Measurements from ENCODE around the gene ZNF28.
"Not testable (repeated sequence)": the region's sequence is repeated elsewhere in the genome, so short reads cannot be mapped to it uniquely, and the experiment has no call there.

ZNF28 gene

GRCh38 chr19:52821204-52821960, at the start of gene ZNF28:
Gene ZNF28, minus strand, starts transcription at chr19:52821633. Its CDS starts 3,675 bp downstream, at chr19:52817958.
- peak; percentile 30 to 47 for DNase-seq

- not testable (repeated sequence) for DNase-seq
Measured at GRCh38 chr19:52868031-52868430, 46.6 kb upstream of the ZNF28 start.

DNA sequence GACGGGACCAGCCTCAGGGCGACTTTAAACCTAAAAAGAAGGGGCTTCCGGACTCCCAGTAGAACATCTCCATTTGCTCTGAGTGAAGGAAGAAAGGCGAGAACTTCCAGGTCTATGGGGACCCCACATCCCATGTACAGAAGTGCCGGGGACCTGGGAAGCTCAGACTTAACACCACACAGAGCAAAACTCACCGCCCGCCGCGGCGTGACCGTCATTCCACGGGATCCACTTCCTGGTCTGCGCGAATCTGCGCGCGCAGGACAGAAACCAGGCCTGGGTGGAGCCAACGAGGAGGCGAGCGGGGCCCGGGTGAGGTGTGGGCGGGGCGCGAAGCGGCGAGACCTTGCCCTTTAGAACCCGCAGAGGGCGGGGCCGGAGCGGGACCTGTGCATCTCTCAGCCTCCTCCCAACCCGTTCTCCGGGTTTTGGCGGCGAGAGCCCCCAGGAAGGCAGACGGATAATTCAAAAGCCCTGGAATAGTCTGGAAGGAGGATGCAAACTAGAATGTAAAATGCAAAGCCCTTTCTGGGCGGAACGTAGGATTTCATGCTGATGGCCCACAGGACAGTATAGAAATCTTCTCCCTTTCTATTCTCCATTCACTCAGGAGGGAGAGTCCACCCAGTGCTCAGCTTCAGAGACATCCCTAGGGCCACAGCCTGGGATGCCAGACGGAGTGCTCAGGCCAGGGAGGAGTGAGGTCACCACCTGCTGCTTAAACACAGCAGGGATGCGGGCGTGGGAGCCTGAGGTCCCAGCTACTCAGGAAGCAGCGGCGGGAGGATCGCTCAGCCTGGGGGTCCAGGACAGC, 36.2 kb upstream of the ZNF28 start, which contains the start of gene ZNF468:
Gene ZNF468, minus strand, starts transcription at position 242 of the 814 bp plus-strand sequence. CDS start 3,347 bp downstream, outside the sequence.
- DNase-seq, result peak; percentile 17 to 57

GRCh38 chr19:52856540-52857377, 35.3 kb upstream of the ZNF28 start:
- not testable (repeated sequence) for DNase-seq

DNA sequence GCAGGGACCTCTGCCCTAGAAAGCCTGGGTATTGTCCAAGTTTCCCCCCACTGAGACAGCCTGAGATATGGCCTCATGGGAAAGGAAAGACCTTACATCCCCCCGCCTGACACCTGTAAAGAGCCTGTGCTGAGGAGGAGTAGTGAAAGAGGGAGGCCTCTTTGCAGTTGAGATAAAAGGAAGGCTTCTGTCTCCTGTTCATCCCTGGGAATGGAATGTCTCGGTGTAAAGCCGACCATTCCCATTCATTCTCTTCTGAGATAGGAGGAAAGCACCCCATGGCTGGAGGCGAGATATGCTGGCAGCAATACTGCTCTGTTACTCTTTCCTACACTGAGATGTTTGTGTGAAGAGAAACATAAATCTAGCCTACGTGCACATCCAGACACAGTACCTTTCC, 25.9 kb upstream of the ZNF28 start:
- not testable (repeated sequence) for DNase-seq

- DNase-seq, result not testable (repeated sequence)
Measured at GRCh38 chr19:52840825-52841465, 19.5 kb upstream of the ZNF28 start.

GRCh38 chr19:52834289-52834688, 12.9 kb upstream of the ZNF28 start:
- DNase-seq, result not testable (repeated sequence)

DNA sequence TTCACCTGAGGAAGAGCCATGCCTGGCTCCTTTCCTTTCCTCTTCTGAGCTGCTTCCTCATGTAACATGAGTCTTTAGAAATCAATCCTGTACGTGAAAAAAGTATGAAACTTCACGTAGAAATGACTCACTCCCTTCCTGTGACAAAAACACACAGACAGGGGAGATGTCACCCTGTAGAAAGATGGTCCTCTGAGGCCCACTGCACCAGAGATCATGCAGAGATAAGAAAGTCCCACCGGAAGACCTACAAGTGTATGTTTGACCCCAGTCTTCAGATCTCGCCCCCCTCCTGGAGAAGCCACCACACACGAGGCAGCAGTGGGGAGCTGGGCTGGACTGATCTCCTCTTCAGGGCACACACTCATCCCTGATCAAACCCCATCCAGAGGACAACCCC, 12.1 kb upstream of the ZNF28 start:
- not testable (repeated sequence) for DNase-seq

DNA sequence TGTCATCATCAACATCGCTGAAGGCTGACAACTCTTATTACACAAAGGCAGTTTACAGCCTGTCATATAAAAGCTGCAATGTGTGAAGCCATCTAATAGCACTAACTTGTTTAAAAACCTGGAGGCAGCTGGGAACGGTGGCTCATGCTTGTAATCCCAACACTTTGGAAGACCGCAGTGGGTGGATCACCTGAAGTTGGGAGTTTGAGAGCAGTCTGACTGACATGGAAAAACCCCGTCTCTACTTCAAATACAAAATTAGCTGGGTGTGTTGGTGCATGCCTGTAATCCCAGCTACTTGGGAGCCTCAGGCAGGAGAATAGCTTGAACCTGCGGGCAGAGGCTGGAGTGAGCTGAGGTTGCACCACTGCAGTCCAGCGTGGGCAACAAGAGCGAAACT, 8.4 kb upstream of the ZNF28 start:
- not testable (repeated sequence) for DNase-seq

GRCh38 chr19:52825765-52826164, 4.3 kb upstream of the ZNF28 start:
- DNase-seq, result no peak

GRCh38 chr19:52823676-52824075, 2.2 kb upstream of the ZNF28 start:
- DNase-seq, result no peak

DNA sequence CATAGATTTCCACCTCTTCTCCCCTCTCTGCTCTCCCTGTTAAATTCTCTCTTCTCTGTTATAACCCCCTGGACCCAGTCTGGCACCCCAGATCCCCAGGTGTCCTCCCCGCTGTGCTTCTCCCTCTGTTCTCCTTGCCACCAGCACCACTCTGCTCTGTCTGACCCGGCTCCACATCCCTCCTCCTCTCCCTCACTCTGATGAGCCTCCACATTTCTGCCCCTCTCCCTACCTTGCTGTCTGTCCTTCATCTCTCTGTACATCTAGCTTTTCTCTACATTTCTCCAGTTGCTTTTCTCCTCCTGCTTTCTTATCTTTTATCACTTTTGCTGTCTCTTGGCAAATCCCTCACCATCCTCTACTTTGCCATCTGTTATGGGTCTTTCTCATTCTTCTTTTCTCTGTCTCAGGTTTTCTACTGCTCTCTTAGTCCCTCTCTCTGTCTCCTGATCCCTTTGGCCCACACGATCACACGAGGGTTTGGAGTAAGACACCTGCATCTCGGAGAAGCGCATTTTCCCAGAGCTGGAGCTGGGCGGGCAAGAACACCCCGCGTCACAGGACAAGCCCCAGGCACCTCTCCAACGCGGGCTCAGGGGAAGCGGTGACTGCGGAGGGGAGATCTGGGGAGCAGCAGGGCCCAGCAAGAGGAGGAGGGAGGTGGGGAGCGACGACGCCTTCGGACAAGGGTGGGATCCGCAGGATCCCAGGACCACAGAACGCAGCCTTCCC, 795 bp downstream of the ZNF28 start:
- not testable (repeated sequence) for DNase-seq

DNA sequence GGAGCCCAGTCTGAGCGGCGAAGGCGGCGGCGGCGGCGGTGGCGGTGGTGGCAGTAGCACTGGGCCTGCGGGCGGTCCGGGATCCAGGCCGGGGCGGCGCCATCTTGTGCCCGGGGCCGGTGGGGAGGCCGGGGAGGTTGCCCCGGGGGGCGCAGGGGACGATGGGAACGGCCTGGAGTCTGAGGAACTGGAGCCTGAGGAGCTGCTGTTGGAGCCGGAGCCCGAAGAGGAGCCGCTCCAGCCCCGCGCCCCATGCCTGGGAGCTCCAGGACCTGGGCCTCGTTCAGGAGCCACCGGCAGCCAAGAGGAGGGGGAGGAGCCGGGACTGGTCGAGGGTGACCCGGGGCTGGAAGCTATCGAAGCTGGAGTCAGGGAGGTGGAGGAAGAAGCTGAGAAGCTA, 11.6 kb downstream of the ZNF28 start:
- no peak for DNase-seq

DNA sequence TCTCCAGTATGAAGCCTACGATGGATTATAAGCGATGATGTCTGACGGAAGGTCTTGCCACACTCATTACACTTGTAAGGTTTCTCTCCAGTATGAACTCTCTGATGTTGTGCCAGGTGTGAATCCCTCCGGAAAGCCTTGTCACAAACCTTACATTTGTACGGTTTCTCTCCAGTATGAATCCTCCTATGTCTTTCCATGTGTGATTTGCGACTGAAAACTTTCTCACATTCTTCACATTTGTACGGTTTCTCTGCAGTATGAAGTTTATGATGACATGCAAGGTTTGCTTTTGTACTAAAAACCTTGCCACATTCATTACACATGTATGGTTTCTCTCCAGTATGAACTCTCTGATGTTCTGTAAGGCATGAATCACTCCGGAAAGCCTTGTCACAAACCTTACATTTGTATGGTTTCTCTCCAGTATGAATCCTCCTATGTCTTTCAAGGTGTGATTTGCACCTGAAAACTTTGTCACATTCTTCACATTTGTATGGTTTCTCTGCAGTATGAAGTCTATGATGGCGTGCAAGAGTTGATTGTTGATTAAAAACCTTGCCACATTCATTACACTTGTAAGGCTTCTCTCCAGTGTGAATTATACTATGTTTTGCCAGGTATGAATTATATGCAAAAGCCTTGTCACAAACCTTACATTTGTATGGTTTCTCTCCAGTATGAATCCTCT, 21.3 kb downstream of the ZNF28 start:
- not testable (repeated sequence) for DNase-seq

DNA sequence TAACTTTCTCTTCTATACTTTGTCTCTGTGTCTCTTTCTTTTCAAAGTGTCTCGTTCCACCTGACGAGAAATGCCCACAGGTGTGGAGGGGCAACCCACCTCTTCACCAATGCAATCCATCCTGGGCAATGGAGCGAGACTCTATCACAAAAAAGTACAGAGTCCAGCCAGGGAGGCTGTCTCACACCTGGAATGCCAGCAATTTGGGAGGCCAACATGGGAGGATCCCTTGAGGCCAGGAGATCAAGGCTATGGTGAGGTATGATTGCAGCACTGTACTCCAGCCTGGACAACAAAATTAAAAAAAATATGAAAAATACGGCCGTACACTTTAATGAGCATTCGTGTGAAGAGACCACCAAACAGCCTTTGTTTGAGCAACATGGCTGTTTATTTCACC, 32.0 kb downstream of the ZNF28 start:
- DNase-seq, result no peak

GRCh38 chr19:52786464-52787354, 34.7 kb downstream of the ZNF28 start, which contains the start of gene ZNF600:
Gene ZNF600, minus strand, starts transcription at chr19:52786791. Its CDS starts 7,903 bp downstream, at chr19:52778888.
- peak; percentile 26 to 39 for DNase-seq

- no peak for DNase-seq
Measured at GRCh38 chr19:52786078-52786463, 35.4 kb downstream of the ZNF28 start.

GRCh38 chr19:52785506-52785905, 35.9 kb downstream of the ZNF28 start:
- no peak for DNase-seq

- not testable (repeated sequence) for DNase-seq
Measured at GRCh38 chr19:52782864-52783263, 38.6 kb downstream of the ZNF28 start.

DNA sequence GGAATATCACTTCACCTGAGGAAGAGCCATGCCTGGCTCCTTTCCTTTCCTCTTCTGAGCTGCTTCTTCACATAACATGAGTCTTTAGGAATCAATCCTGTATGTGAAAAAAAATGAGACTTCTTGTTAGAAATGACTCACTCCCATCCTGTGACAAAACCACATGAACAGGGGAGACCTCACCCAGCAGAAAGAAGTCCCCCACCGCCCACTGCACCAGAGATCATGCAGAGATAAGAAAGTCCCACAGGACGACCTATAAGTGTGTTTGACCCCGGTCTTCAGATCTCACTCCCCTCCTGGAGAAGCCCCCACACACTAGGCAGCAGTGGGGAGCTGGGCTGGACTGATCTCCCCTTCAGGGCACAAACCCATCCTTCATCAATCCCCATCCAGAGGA, 42.6 kb downstream of the ZNF28 start:
- no peak for DNase-seq
